ENCODE results near the gene PDE5A.
"Not testable (repeated sequence)": the region's sequence is repeated elsewhere in the genome, so short reads cannot be mapped to it uniquely, and the experiment has no call there.

The PDE5A gene

GRCh38 chr4:119628281-119629141 lies at the start of gene PDE5A:
PDE5A (minus strand) TSS chr4:119628804; CDS start chr4:119628671, 133 bp downstream.
- peak; percentile 46 to 51 for DNase-seq (ENCODE audit: low read depth in 2 of 2)

GRCh38 chr4:119676101-119676500 lies 47.5 kb upstream of the PDE5A start:
- DNase-seq (ENCODE audit: low read depth in 2 of 2): no peak

DNA sequence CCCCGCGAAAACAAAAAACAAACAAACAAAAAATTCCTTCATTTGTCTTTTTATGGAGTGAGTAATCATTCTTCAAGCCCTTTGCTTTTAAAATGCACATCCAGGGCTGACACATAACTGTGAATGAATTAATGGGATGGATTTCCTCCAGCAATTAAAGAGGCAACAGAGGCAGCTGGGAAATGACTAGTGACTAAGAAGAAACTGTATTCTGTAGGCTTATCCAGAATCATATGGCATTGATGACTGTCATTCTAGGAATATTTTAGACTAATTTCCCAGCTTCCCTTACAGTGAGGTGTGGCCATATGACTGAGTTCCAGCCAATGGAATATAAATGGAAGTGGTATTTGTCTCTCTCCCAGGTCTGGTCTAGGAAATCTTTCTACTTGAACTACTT lies 46.8 kb upstream of the PDE5A start:
- DNase-seq (ENCODE audit: low read depth in 2 of 2): no peak

DNA sequence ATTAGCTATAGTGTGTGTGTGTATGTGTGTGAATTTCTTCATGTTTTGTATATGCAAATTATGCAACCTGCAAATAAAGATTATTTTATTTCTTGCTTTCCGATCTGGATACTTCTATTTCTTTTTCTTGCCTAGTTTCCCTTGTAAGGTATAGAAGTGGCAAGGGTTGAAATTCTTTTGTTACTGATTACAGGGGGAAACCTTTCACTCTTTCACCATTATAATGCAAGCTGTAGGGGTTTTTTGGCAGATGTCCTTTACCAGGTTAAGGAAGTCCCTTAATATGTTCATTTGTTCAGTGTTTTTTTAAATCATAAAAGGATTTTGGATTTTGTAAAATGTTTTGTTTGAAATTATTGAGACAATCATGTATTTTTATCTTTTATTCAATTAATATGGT lies 44.3 kb upstream of the PDE5A start:
- DNase-seq (ENCODE audit: low read depth in 2 of 2): no peak

DNA sequence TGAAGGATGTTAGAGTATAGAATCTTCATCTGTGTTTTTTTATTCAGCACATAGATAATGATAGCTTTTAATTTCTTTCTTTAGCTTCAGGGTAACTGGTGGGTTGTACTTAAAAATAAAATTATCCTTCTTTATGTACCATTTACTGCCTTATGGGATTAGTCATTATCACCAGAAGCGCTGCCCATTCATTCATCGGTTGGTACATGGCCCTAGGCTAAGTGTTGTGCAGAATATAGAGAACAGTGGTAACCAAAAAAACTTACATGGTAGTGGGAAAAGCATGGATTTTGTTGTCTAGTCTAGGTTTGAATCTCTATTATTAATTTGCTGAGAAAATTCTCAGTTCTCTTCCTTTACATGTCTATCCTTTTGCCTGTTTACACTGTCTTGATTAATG lies 43.5 kb upstream of the PDE5A start:
- no peak for DNase-seq (ENCODE audit: low read depth in 2 of 2)

DNA sequence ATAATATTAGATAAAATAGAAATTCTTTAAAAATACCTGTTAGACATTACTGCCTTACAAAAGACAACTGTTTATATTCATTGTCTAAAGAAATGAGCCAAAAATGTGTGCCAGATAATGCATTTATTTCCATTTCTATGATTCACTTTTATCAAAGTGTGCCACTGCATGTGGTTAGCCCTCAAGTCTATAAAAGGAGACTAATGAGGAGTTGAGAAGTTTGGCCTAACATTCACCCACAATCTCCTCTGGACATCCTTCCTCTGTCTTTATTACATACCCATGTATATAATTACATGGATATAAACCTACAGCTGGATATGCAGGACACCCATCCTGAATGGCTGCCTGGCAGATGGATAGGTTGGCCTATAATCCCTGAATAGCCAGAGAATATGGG lies 42.6 kb upstream of the PDE5A start:
- no peak for DNase-seq (ENCODE audit: low read depth in 2 of 2)

- DNase-seq (ENCODE audit: low read depth in 2 of 2): no peak
Measured at GRCh38 chr4:119667802-119668201, 39.2 kb upstream of the PDE5A start.

DNA sequence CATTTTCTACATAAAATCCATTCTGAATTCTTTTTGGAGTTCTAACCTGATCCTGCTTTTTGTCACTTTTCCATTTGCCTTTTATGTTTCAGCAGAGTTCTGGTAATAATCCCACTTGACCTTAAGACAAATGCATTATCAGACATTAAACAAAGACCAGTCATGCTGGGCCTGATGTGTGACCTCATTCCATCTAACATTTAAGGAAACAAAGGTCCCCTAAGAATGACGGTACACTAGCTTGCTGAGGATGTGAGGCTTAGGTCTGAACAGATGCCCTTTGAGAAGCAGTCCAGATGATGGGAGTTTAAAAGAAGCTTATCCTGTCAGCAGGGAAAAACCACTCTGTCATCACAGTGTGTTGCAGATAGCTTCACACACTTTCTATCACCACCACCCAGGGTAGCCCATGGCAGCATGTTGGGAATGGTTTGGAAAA lies 38.1 kb upstream of the PDE5A start:
- DNase-seq (ENCODE audit: low read depth in 2 of 2): no peak

DNA sequence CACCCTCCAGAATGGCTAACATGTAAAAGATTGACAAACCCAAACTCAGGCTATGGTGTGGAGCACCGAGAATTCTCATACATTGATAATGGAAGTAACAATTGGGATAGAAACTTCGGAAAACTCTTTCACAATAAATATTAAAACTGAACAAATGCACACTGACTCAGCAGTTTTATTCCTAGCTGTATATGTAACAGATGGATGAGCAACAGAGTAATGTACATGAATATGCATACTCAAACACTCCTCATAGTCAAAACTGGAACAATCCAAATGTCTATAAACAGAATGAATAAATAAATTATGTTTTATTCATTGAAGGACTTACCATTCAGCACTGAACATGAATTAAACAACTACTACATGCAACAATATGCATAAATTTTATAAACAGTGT lies 37.1 kb upstream of the PDE5A start:
- no peak for DNase-seq (ENCODE audit: low read depth in 2 of 2)

GRCh38 chr4:119664168-119664907 lies 35.7 kb upstream of the PDE5A start:
- DNase-seq (ENCODE audit: low read depth in 2 of 2): no peak

DNA sequence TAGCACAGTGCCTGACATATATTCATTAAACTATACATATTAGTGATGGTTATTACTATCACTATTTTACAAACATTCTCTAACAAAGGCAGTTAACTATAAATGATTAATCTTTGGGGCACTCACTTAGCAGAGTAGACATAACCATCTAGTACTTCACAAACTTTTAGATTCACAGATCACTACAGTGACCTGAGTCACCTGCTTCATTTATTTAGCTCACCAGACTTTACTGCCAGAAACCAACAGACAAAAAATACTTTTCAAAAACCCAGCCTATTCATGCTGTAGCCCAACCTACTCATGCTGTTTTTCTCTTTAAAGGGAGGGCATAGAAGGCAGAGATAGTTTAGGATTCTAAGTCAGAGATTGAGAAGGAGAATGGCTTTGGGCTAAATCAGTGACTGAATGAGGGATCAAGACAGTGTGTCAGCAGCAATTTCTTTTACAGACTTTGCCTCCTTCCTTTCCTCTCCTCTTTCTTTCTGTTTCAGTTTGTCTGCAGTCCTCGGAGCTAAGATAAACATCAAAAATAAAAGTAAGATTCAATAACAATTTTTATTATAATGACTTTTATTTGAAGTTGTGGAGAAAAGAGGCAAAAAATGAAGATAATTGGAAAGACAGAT lies 34.7 kb upstream of the PDE5A start:
- DNase-seq (ENCODE audit: low read depth in 2 of 2): no peak

DNA sequence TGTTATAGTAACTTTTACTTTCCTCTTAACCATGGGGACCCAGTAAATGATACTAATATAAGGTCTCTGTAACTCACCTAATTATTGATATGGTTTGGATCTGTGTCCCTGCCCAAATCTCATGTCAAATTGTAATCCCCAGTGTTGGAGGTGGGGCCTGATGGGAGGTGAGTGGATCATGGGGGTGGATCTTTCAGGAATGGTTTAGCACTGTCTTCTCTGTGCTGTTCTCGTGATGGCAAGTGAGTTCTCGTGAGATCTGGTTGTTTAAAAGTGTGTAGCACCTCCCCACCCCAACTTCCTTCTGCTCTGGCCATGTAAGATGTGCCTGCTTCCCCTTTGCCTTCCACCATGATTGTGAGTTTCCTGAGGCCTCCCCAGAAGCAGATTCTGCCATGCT lies 34.0 kb upstream of the PDE5A start:
- not testable (repeated sequence) for DNase-seq (ENCODE audit: low read depth in 2 of 2)

DNA sequence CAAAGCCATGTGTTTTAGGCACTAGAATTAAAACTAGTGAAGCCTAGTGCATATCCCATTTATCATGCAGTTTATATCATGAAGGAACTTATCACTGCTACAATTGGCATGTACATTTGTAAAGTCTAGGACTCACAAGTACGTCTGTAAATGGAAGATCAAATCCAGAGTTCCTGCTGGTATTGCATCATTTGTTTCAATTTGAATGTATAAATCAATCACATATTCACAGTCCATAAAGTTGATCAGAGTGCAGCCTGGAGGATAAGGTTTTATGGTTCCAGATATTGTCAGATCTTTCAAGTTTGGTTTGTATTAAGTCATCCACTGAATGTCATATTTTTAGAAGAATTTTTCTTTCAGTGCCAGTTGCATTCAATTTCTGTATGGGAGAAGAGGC lies 32.6 kb upstream of the PDE5A start:
- no peak for DNase-seq (ENCODE audit: low read depth in 2 of 2)

DNA sequence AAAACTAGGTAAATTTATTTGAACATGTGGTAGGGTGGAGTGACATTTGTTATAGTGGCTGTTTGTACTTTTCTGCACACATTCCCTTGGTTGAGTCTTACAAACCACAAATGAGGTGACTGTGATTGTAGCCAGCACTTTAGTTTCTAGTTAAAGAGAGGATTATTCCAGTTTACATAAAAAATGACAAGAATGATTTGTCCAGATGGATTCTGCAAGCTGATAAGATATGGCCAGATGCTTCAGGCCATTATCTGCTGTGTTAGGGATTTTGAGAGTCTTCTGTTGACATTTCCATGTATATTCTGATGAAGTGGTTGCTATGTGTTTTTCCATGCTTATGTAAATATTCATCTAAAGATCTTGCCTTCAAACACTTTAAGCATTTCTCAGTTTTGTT lies 31.0 kb upstream of the PDE5A start:
- DNase-seq (ENCODE audit: low read depth in 2 of 2): no peak

DNA sequence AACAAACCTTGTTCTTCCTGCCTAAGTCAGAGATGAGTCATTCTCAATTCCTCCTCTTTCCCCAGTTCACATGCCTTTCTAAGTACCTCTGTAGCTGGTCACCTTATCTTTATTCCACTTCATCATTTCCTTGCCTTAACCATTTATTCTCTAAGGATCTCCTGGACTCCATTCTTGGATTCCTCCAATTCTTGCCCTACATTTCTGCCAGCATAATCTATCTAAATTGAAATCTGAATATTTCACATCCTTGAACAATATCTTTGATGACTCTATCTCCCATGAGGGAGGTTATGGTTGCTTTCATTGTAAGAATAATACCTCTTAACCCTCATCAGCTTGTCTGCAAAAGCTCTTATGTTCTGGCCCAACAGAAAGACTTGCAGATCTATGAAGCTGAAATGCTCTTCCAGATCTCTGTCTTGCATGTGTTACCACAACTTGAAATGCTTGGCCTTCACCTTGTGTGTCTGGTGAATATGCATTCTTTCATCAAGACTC lies 28.6 kb upstream of the PDE5A start:
- no peak for DNase-seq (ENCODE audit: low read depth in 2 of 2)

DNA sequence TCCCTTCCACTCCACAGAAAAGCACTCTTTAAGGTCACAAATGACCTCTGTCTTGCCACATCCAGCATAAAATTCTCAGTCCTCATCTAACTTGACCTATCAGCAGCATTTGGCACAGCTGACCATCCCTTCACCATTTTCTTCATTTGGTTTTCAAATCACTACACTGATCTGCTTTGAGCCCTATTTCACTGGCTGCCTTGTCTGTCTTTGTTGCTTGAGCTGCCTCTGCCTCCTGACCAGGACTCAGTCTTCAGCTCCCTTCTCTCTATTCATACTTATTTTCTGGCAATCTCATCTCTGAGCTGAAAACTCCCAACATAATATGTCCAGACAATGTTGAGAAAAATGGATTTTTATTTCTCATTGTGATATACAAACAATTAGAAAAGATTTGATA lies 27.7 kb upstream of the PDE5A start:
- no peak for DNase-seq (ENCODE audit: low read depth in 2 of 2)

DNA sequence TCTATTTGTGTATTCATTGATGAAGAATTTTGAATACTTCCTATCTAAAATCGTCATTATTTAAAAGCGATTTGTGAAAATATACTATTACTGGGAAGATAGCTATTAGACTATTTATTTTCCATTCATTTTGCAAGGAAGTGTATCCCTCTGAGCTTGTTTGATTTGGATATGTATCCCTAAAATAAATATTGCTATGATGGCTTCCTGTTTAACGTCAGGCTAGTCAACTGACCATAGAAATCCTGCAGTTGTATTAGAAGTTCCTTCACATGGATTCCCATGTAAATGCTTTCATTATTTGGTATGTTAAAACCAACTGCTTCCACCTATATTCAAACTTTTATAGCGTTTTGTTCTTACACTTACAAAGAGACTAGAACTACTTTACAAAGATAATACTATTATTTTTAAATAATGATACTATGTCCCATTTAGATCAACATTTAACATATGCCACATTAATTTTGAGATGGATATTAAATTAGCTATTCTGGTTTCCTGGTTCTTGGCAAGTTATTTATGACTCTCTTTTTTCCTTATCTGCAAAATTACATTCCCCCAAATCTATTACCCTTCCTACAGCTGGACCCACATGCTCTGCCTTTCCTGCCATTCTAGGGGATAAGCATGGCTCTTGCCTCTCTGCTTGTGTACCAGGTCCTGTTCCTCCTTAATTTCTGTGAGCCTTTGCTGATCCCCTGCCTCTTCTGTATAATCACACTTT lies 26.7 kb upstream of the PDE5A start:
- DNase-seq (ENCODE audit: low read depth in 2 of 2): no peak

DNA sequence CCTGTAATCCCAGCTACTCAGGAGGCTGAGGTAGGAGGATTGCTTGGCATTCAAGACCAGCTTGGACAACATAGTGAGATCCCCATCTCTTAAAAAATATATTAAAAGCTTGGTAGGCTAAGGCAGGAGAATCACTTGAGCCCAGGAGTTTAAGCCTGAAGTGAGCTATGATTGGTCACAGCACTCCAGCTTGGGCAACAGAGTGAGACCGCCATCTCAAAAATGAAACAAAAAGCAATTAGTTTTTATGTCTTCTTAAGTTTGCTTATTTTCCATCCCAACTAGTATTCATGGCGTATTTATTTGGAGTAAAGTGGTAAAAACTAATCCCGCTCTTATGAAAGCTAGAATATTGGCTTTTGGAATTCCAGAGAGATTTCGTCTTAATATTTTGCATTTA lies 25.4 kb upstream of the PDE5A start:
- DNase-seq (ENCODE audit: low read depth in 2 of 2): no peak

- DNase-seq (ENCODE audit: low read depth in 2 of 2): peak; percentile 59 to 63
Measured at GRCh38 chr4:119652998-119653397, 24.4 kb upstream of the PDE5A start.

DNA sequence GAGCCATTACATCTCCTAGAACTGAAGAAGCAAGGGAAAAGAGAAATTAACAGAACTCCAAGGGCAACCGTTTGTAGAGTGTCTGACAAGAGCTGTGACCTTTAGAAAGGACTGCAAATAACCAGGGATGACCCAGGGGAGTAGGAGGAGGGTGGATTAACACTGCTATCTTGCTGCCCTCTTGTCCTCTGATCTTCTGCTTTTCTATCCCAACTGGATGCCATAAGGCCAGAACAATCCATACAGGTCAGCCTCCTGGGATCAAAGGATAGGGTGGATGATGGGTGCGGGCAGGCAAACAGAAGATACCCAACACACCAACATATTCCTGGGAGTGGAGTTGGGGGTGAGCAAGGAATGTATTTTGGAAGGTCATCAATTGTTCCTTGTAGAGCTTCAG lies 19.8 kb upstream of the PDE5A start:
- DNase-seq (ENCODE audit: low read depth in 2 of 2): no peak

- DNase-seq (ENCODE audit: low read depth in 2 of 2): no peak
Measured at GRCh38 chr4:119647558-119647957, 19.0 kb upstream of the PDE5A start.
